Mesothelial cell of epicardium (in vitro differentiated cells): ENCODE data around the gene SLC17A6. TPM values are rescaled to one million over a fixed set of nuclear protein-coding genes. Genes with fewer than 3 reads are reported as not detected.

Experiments used
- DNase-seq, 2 experiments: peaks; one replicate each; pipeline ENCODE4 v3.0.0; 2021; ENCODE audit warnings: low spot score in 2 of 2; ENCODE audit not compliant: unreplicated experiment in 2 of 2
- H3K27ac Mint-ChIP-seq: 2 replicates; pipeline ENCODE4 v1.8.0; 2021; ENCODE audit warnings: mixed read lengths
- H3K27me3 Mint-ChIP-seq: 2 replicates; pipeline ENCODE4 v1.8.0; 2021; ENCODE audit warnings: low read depth, mixed read lengths
- H3K36me3 Mint-ChIP-seq: 2 replicates; pipeline ENCODE4 v1.8.0; 2021; ENCODE audit warnings: mixed read lengths
- H3K4me1 Mint-ChIP-seq: 2 replicates; pipeline ENCODE4 v1.8.0; 2021; ENCODE audit warnings: mixed read lengths
- H3K4me3 Mint-ChIP-seq: 2 replicates; pipeline ENCODE4 v1.8.0; 2021; ENCODE audit warnings: mild to moderate bottlenecking, moderate library complexity, mixed read lengths
- H3K9me3 Mint-ChIP-seq: 2 replicates; pipeline ENCODE4 v1.8.0; 2021; ENCODE audit warnings: mixed read lengths
- total RNA-seq: library from RNA; stranded (reverse); gene quantifications from 3 replicates; pipeline ENCODE4 v1.2.1, GENCODE V29; 2021
- TF ChIP-seq, protein P1 (sequence below): fragments of 200-600 bp; sonication (generic); IDR thresholded peaks from one replicate; pipeline ENCODE4 v1.5.0; 2021; ENCODE audit warnings: antibody characterized with exemption; ENCODE audit not compliant: unreplicated experiment

SLC17A6 gene
- total RNA-seq, 1 donor from 2014 or later, result not detected

DNA sequence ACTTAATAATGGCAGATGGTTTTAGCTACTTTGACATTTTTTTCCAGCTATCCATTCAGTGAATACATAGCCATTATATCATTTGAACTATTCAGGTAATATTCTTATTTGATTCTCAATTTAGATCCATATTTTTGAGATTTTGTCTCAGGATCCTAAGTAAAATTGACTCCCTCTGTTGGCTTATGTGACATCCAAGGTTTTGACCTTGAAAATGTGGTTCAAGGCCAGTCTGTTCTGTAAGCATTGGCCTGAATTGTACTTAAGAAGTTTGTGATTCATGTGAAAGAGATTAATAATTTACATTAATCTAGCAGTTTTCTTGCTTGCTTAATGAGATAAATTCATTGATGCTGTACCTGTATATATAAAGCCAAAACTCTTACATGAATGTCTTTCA is 1.6 kb upstream of the SLC17A6 start:
- no peaks in the 10 kb centered on the region for H3K4me1 Mint-ChIP-seq
- TF ChIP-seq, protein P1, sequence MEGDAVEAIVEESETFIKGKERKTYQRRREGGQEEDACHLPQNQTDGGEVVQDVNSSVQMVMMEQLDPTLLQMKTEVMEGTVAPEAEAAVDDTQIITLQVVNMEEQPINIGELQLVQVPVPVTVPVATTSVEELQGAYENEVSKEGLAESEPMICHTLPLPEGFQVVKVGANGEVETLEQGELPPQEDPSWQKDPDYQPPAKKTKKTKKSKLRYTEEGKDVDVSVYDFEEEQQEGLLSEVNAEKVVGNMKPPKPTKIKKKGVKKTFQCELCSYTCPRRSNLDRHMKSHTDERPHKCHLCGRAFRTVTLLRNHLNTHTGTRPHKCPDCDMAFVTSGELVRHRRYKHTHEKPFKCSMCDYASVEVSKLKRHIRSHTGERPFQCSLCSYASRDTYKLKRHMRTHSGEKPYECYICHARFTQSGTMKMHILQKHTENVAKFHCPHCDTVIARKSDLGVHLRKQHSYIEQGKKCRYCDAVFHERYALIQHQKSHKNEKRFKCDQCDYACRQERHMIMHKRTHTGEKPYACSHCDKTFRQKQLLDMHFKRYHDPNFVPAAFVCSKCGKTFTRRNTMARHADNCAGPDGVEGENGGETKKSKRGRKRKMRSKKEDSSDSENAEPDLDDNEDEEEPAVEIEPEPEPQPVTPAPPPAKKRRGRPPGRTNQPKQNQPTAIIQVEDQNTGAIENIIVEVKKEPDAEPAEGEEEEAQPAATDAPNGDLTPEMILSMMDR, result no peak
- H3K4me3 Mint-ChIP-seq, result no peak overlapping the region
- no peak for DNase-seq
- H3K36me3 Mint-ChIP-seq, result no peaks in the 10 kb centered on the region
- no peak overlapping the region for H3K27ac Mint-ChIP-seq
- peaks cover 55% of the 10 kb centered on the region for H3K27me3 Mint-ChIP-seq
- H3K9me3 Mint-ChIP-seq, result no peaks in the 10 kb centered on the region

GRCh38 chr11:22339611-22340010 is 1.4 kb downstream of the SLC17A6 start:
- no peaks in the 10 kb centered on the region for H3K36me3 Mint-ChIP-seq
- H3K4me1 Mint-ChIP-seq, result peaks cover 5% of the 10 kb centered on the region
- no peak overlapping the region for H3K4me3 Mint-ChIP-seq
- TF ChIP-seq, protein P1, result no peak
- no peaks in the 10 kb centered on the region for H3K9me3 Mint-ChIP-seq
- no peak for DNase-seq
- no peak overlapping the region for H3K27ac Mint-ChIP-seq
- H3K27me3 Mint-ChIP-seq, result peaks cover 83% of the 10 kb centered on the region

- Mint-ChIP-seq H3K4me3 (no peak overlapping the region), H3K36me3 (no peaks in the 10 kb centered on the region), H3K27me3 (peaks cover 89% of the 10 kb centered on the region), H3K4me1 (peaks cover 5% of the 10 kb centered on the region), H3K9me3 (no peaks in the 10 kb centered on the region), H3K27ac (no peak overlapping the region)
- no peak for DNase-seq
- TF ChIP-seq, protein P1, result no peak
Measured at GRCh38 chr11:22340235-22340634, 2.1 kb downstream of the SLC17A6 start.

DNA sequence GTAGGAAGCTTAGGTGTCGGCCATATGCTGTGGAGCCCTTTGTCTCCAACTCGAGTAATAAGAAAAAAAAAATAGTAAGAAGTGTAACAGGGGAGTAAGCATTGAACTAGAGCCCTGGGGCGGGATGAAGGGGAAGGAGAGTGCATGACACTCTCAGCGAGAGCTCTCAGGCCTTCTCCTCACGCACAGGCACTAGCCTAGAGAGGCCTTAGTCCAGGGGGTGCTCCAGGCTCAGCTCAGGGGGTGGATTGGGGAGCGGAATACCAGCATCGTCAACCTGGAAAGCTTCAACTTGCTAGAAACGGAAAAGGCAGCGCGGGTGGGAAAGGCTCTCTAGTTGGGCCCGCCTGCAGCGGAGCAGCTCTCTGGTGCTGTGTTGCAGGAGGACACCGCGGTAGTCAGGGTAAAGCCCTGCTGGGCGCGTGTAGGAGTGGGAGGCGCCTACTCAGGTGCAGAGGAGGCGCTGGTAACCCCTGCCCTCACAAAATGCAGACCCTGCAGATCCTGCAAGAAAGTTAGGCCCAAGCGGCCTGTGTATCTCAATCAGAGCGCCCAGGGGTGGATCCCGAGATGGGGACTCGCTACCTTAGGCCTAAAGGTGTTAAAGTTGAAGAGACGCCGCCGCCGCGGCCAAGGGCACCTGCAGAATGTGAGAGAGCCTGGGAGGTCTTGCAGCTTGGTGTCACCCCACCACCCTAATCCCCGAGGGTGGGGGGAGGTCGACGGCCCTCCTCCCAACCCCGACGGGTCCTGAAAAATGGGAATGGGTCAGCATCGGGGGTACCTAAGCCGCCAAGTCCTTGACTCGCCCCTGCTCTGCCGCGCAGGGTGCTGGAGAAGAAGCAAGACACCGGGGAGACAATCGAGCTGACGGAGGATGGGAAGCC is 2.8 kb downstream of the SLC17A6 start:
- H3K27ac Mint-ChIP-seq, result no peak overlapping the region
- H3K4me1 Mint-ChIP-seq, result peaks cover 5% of the 10 kb centered on the region
- TF ChIP-seq, protein P1, result no peak
- peaks cover 87% of the 10 kb centered on the region for H3K27me3 Mint-ChIP-seq
- no peak overlapping the region for H3K4me3 Mint-ChIP-seq
- DNase-seq, result no peak
- H3K36me3 Mint-ChIP-seq, result no peaks in the 10 kb centered on the region
- H3K9me3 Mint-ChIP-seq, result no peaks in the 10 kb centered on the region

DNA sequence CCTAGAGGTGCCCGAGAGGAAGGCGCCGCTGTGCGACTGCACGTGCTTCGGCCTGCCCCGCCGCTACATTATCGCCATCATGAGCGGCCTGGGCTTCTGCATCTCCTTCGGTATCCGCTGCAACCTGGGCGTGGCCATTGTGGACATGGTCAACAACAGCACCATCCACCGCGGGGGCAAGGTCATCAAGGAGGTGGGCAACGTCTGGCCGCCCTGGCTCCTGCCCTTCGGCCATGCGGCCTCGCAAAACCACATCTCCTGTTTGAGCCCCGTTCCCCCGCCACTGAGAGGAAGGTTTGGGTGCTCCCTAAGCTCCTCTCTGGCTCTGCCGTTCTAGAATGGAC is 3.4 kb downstream of the SLC17A6 start:
- Mint-ChIP-seq H3K4me1 (peaks cover 5% of the 10 kb centered on the region), H3K27ac (no peak overlapping the region), H3K36me3 (no peaks in the 10 kb centered on the region), H3K9me3 (no peaks in the 10 kb centered on the region), H3K4me3 (no peak overlapping the region), H3K27me3 (peaks cover 92% of the 10 kb centered on the region)
- DNase-seq, result no peak
- TF ChIP-seq, protein P1, result no peak
